Right lobe of liver (tissue), 4 donors: ENCODE measurements around the gene DCAKD.

Experiments
- POLR2A ChIP-seq: fragments of 450-650 bp; IDR thresholded peaks from one replicate; pipeline ENCODE4 v1.6.1; 2017; ENCODE audit warnings: antibody characterized with exemption, mild to moderate bottlenecking
- TF ChIP-seq, protein P1 (sequence below), 4 donors: fragments of 200-600 bp in 3 of 4; fragments of 450-650 bp in 1 of 4; IDR thresholded peaks; one replicate each; pipeline versions ENCODE4 v1.5.1 to v1.8.0; 2016 to 2022; ENCODE audit warnings: antibody characterized with exemption in 4 of 4, mild to moderate bottlenecking in 2 of 4
- donor health status: DM: no; HTN: no; CAD: no.
- donor health status: DM: no; HTN: no; CAD: no.
- donor health status: DM: no; HTN: yes; CAD: no.

DNA sequence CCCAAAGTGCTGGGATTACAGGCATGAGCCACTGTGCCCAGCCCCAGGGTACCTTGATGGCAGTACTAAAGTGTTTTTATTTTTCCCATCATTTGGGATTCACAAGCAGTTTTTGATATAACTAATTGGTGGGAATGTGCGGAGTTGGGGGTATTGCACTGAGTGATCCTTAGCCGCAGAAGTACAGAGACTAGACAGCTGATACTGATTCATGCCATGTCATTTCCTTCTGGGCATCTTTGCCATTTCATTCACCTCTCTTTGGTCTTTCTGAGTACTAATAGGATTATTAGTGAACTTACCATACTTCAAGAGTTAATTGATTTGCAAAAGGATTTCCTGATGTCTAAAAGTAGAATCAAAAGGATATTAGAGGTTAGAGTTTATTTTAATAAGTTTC, 19.4 kb upstream of the DCAKD start:
- TF ChIP-seq, protein P1, sequence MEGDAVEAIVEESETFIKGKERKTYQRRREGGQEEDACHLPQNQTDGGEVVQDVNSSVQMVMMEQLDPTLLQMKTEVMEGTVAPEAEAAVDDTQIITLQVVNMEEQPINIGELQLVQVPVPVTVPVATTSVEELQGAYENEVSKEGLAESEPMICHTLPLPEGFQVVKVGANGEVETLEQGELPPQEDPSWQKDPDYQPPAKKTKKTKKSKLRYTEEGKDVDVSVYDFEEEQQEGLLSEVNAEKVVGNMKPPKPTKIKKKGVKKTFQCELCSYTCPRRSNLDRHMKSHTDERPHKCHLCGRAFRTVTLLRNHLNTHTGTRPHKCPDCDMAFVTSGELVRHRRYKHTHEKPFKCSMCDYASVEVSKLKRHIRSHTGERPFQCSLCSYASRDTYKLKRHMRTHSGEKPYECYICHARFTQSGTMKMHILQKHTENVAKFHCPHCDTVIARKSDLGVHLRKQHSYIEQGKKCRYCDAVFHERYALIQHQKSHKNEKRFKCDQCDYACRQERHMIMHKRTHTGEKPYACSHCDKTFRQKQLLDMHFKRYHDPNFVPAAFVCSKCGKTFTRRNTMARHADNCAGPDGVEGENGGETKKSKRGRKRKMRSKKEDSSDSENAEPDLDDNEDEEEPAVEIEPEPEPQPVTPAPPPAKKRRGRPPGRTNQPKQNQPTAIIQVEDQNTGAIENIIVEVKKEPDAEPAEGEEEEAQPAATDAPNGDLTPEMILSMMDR (IDR thresholded peaks at IDR 0.05) = no peak
- TF ChIP-seq POLR2A = no peak
